Measurements from ENCODE around the gene CAMK2A. TPM values are rescaled to one million over a fixed set of nuclear protein-coding genes. Genes with fewer than 3 reads are reported as not detected.

CAMK2A gene
- total RNA-seq, 1 experiment from 2014 or later, result 0.33 TPM

- no peaks in the 10 kb centered on the region for H3K79me1 ChIP-seq (ENCODE audit: insufficient read depth, low read depth, low read length, poor library complexity, severe bottlenecking)
- peaks cover 6% of the 10 kb centered on the region for H3K23me2 ChIP-seq (ENCODE audit: insufficient read length, low read depth, low read length, poor library complexity, severe bottlenecking)
- H3T11ph ChIP-seq (ENCODE audit: low read length), result no peak overlapping the region
- H3K4me1 Mint-ChIP-seq, result peaks cover 18 to 25% of the 10 kb centered on the region in 2 experiments
- no peaks in the 10 kb centered on the region for H3K79me2 ChIP-seq (ENCODE audit: insufficient read depth, low read length)
- no peaks in the 10 kb centered on the region; a peak in 1 of 7 replicates for H3K36me3 Mint-ChIP-seq (ENCODE audit: insufficient read depth in 1 of 3, low read depth in 3 of 3)
- H4K5ac ChIP-seq (ENCODE audit: insufficient read length, low read depth, low read length), result no peak overlapping the region
- TF ChIP-seq, protein P1, sequence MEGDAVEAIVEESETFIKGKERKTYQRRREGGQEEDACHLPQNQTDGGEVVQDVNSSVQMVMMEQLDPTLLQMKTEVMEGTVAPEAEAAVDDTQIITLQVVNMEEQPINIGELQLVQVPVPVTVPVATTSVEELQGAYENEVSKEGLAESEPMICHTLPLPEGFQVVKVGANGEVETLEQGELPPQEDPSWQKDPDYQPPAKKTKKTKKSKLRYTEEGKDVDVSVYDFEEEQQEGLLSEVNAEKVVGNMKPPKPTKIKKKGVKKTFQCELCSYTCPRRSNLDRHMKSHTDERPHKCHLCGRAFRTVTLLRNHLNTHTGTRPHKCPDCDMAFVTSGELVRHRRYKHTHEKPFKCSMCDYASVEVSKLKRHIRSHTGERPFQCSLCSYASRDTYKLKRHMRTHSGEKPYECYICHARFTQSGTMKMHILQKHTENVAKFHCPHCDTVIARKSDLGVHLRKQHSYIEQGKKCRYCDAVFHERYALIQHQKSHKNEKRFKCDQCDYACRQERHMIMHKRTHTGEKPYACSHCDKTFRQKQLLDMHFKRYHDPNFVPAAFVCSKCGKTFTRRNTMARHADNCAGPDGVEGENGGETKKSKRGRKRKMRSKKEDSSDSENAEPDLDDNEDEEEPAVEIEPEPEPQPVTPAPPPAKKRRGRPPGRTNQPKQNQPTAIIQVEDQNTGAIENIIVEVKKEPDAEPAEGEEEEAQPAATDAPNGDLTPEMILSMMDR (conservative IDR thresholded peaks at IDR 0.05), result no peak
- H3K9me3 ChIP-seq (ENCODE audit: control insufficient read depth, low read depth, low read length), result no peaks in the 10 kb centered on the region
- H3K4me2 ChIP-seq (ENCODE audit: insufficient read depth, insufficient read length, low read length), result no peak overlapping the region
- H3K9me3 Mint-ChIP-seq, result no peaks in the 10 kb centered on the region; a peak in 1 of 5 replicates
- H3K56ac ChIP-seq (ENCODE audit: insufficient read length, low read depth, low read length), result no peak overlapping the region
- no peak overlapping the region for H3K4me3 Mint-ChIP-seq
- no peak overlapping the region for H3K18ac ChIP-seq (ENCODE audit: insufficient read length, low read depth, low read length)
- no peak overlapping the region for H4K91ac ChIP-seq (ENCODE audit: insufficient read length, low read depth, low read length)
- no peak overlapping the region for H4K8ac ChIP-seq (replicated peaks; ENCODE audit: insufficient read length, low read depth, low read length)
- peaks cover 95% of the 10 kb centered on the region for H3K27me3 Mint-ChIP-seq (ENCODE audit: low read depth)
- no peak overlapping the region for H3K4ac ChIP-seq (ENCODE audit: low read depth, low read length)
- no CpG with 5 or more reads among the region's 12 CpGs for WGBS (ENCODE audit: extremely low coverage, insufficient read length, low lambda C conversion rate)
- H2BK5ac ChIP-seq (ENCODE audit: insufficient read length, low read length), result no peak overlapping the region
- no peaks in the 10 kb centered on the region for H4K20me1 ChIP-seq (ENCODE audit: control insufficient read depth, insufficient read depth, insufficient read length)
- peaks cover 5% of the 10 kb centered on the region; the same call in 1 of the 2 replicates for H3K4me1 ChIP-seq (ENCODE audit: insufficient read depth, low read length)
- H3K9ac ChIP-seq (ENCODE audit: extremely low read depth, insufficient read length, low read length), result no peak overlapping the region
- H3K27me3 ChIP-seq (ENCODE audit: insufficient read depth, low read length), result peaks cover 29% of the 10 kb centered on the region
- no peak overlapping the region for H2AK5ac ChIP-seq (ENCODE audit: insufficient read length, low read length)
- no peak overlapping the region for H2BK20ac ChIP-seq (ENCODE audit: low read depth, low read length, poor library complexity, severe bottlenecking)
- no peak overlapping the region for H3K27ac Mint-ChIP-seq
- no peak overlapping the region for H2BK120ac ChIP-seq (ENCODE audit: low read depth, low read length, poor library complexity, severe bottlenecking)
- no peak for DNase-seq
- H2BK15ac ChIP-seq (ENCODE audit: low read depth, low read length), result no peak overlapping the region
- H2AFZ ChIP-seq (ENCODE audit: low read length), result no peak overlapping the region
- no peak overlapping the region for H2BK12ac ChIP-seq (ENCODE audit: insufficient read length, low read depth, low read length)
- H3K14ac ChIP-seq (ENCODE audit: insufficient read depth, low read length), result no peak overlapping the region; the same call in 1 of the 2 replicates
- no peak overlapping the region for H3K27ac ChIP-seq (ENCODE audit: insufficient read length, low read depth, low read length)
- H3K23ac ChIP-seq (ENCODE audit: insufficient read length, low read depth, low read length), result no peak overlapping the region
These were observed 104.3 kb downstream of the CAMK2A start for GRCh38 chr5:150184990-150185912.

Data from H9 (cell line).